ENCODE measurements around the gene GPC4. TPM values are rescaled to one million over a fixed set of nuclear protein-coding genes. Genes with fewer than 3 reads are reported as not detected.

GPC4 gene
- total and polyA plus RNA-seq, 9 of the 15 experiments (the other 6 are each of a cell fraction or from before 2014, with no cell fraction given), result 0.11 TPM; not detected in 8

DNA sequence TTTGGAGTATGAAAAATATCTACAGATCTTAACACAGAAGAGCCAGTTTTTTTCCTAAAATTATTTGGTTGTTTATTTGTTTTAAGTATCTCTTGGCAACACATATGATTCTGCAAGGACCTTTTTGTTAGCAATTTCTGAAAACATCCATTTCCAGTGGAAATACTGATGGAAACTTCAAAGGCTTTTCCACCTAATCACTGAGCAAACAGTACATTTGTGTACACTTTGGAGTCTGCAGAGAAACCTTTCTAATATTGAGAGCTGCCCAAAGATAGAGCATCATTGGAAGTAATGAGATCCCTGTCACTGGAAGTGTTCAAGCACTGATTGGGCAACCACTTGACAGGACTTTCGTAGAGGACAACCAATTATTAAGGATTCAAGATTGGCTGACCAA lies 127.4 kb downstream of the GPC4 start (continued):
- TF ChIP-seq SMAD2 (IDR thresholded peaks at IDR 0.05; ENCODE audit: low read depth, low read length) (no peak), ZNF644 (tag; IDR thresholded peaks at IDR 0.05; ENCODE audit: low read depth) (no peak), E2F3 (CRISPR knock-in tag; IDR thresholded peaks at IDR 0.05) (no peak), BRCA1 (IDR thresholded peaks at IDR 0.05) (no peak), BRCA1 (CRISPR knock-in tag; IDR thresholded peaks at IDR 0.05) (no peak), FOXP1 (CRISPR knock-in tag; IDR thresholded peaks at IDR 0.05) (no peak)
- TF ChIP-seq, protein P1, sequence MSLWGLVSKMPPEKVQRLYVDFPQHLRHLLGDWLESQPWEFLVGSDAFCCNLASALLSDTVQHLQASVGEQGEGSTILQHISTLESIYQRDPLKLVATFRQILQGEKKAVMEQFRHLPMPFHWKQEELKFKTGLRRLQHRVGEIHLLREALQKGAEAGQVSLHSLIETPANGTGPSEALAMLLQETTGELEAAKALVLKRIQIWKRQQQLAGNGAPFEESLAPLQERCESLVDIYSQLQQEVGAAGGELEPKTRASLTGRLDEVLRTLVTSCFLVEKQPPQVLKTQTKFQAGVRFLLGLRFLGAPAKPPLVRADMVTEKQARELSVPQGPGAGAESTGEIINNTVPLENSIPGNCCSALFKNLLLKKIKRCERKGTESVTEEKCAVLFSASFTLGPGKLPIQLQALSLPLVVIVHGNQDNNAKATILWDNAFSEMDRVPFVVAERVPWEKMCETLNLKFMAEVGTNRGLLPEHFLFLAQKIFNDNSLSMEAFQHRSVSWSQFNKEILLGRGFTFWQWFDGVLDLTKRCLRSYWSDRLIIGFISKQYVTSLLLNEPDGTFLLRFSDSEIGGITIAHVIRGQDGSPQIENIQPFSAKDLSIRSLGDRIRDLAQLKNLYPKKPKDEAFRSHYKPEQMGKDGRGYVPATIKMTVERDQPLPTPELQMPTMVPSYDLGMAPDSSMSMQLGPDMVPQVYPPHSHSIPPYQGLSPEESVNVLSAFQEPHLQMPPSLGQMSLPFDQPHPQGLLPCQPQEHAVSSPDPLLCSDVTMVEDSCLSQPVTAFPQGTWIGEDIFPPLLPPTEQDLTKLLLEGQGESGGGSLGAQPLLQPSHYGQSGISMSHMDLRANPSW (CRISPR knock-in tag; IDR thresholded peaks at IDR 0.05), result no peak

DNA sequence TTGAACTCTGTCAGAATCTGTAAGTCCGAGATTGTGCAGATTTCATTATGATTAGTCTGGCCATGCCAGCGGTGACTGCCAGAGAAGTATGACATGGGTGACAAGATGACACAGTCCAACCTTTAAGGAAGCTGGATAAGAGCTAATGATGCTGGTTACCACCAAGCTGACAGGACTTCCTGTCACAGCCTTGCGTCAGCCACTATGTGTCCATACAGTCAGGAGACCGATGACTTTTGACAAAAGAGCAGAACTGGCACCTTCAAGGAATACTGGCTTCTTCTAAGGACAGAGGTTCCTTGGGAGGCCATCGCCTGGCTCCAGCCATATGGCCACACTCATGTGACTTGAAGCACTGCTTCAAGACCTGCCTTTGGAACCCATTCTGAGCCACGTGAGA lies 129.9 kb downstream of the GPC4 start:
- intact Hi-C loops (cut with micrococcal nuclease) (no loop called here), in situ Hi-C loops (cut with MboI) (no loop called here)
- Histone ChIP-seq H3K36me3 (ENCODE audit: control insufficient read depth, insufficient read depth, low read length) (no peaks in the 10 kb centered on the region), H4K20me1 (replicated peaks; ENCODE audit: control insufficient read depth, insufficient read depth, low read length) (no peaks in the 10 kb centered on the region), H2AFZ (ENCODE audit: low read depth, low read length) (no peak overlapping the region), H3K9me1 (ENCODE audit: control insufficient read depth, insufficient read depth, low read length) (no peaks in the 10 kb centered on the region), H3K4me2 (ENCODE audit: insufficient read depth, low read length) (no peak overlapping the region), H3K79me2 (ENCODE audit: control insufficient read depth, insufficient read depth, low read length) (no peaks in the 10 kb centered on the region), H3K4me3 (no peak overlapping the region), H3K27me3 (ENCODE audit: control insufficient read depth in 2 of 2, insufficient read depth in 2 of 2, low read length in 2 of 2) (no peaks in the 10 kb centered on the region), H3K9me3 (replicated peaks; ENCODE audit: control insufficient read depth, insufficient read depth, low read depth, low read length) (no peaks in the 10 kb centered on the region), H3K4me1 (replicated peaks in 1 of 2; ENCODE audit: control insufficient read depth in 2 of 2, insufficient read depth in 2 of 2, low read length in 2 of 2) (no peaks in the 10 kb centered on the region; a peak in 1 of 5 replicates), H3K27ac (ENCODE audit: extremely low read depth, low read depth, low read length) (no peak overlapping the region), H3K9ac (ENCODE audit: insufficient read depth in 1 of 2, low read depth in 2 of 2, low read length in 2 of 2) (no peak overlapping the region)
- no peak for ATAC-seq
- no peak for FAIRE-seq
- CTCF ChIA-PET (ENCODE audit: low intra/inter-chr PET ratio), result no interaction called here
- BruUV-seq (replicated peaks), result no TSS peak
- WGBS (ENCODE audit: insufficient coverage, low coverage, missing lambda C conversion rate), result 0% methylated on average over 5 of the region's 6 CpGs
- no peak for DNase-seq (ENCODE audit: extremely low read depth in 1 of 4, low spot score in 3 of 4)
- POLR2A ChIA-PET, result no interaction called here
- TF ChIP-seq ETV5 (CRISPR knock-in tag; IDR thresholded peaks at IDR 0.05; ENCODE audit: low read depth), result no peak
- no peak for TF ChIP-seq CEBPB (tag; IDR thresholded peaks at IDR 0.05)
- no peak for TF ChIP-seq PRPF4 (IDR thresholded peaks at IDR 0.05; ENCODE audit: insufficient read depth, low read depth, low read length, poor library complexity, severe bottlenecking)
- TF ChIP-seq, protein P2, sequence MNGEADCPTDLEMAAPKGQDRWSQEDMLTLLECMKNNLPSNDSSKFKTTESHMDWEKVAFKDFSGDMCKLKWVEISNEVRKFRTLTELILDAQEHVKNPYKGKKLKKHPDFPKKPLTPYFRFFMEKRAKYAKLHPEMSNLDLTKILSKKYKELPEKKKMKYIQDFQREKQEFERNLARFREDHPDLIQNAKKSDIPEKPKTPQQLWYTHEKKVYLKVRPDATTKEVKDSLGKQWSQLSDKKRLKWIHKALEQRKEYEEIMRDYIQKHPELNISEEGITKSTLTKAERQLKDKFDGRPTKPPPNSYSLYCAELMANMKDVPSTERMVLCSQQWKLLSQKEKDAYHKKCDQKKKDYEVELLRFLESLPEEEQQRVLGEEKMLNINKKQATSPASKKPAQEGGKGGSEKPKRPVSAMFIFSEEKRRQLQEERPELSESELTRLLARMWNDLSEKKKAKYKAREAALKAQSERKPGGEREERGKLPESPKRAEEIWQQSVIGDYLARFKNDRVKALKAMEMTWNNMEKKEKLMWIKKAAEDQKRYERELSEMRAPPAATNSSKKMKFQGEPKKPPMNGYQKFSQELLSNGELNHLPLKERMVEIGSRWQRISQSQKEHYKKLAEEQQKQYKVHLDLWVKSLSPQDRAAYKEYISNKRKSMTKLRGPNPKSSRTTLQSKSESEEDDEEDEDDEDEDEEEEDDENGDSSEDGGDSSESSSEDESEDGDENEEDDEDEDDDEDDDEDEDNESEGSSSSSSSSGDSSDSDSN (IDR thresholded peaks at IDR 0.05; ENCODE audit: borderline replicate concordance in 1 of 2, low read depth in 2 of 2, low read length in 2 of 2), result no peak
- no peak for TF ChIP-seq ZEB2 (IDR thresholded peaks at IDR 0.05)
- TF ChIP-seq SMARCA5 (IDR thresholded peaks at IDR 0.05), result no peak
- no peak for TF ChIP-seq NBN (IDR thresholded peaks at IDR 0.05; ENCODE audit: low read depth)
- TF ChIP-seq, protein P3, sequence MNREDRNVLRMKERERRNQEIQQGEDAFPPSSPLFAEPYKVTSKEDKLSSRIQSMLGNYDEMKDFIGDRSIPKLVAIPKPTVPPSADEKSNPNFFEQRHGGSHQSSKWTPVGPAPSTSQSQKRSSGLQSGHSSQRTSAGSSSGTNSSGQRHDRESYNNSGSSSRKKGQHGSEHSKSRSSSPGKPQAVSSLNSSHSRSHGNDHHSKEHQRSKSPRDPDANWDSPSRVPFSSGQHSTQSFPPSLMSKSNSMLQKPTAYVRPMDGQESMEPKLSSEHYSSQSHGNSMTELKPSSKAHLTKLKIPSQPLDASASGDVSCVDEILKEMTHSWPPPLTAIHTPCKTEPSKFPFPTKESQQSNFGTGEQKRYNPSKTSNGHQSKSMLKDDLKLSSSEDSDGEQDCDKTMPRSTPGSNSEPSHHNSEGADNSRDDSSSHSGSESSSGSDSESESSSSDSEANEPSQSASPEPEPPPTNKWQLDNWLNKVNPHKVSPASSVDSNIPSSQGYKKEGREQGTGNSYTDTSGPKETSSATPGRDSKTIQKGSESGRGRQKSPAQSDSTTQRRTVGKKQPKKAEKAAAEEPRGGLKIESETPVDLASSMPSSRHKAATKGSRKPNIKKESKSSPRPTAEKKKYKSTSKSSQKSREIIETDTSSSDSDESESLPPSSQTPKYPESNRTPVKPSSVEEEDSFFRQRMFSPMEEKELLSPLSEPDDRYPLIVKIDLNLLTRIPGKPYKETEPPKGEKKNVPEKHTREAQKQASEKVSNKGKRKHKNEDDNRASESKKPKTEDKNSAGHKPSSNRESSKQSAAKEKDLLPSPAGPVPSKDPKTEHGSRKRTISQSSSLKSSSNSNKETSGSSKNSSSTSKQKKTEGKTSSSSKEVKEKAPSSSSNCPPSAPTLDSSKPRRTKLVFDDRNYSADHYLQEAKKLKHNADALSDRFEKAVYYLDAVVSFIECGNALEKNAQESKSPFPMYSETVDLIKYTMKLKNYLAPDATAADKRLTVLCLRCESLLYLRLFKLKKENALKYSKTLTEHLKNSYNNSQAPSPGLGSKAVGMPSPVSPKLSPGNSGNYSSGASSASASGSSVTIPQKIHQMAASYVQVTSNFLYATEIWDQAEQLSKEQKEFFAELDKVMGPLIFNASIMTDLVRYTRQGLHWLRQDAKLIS (CRISPR knock-in tag; IDR thresholded peaks at IDR 0.05), result no peak

All from K562 (cell line).